GM20431 (cell line): Measurements from ENCODE around the gene SYT6.

Experiments used
- in situ Hi-C: fragments of 300-500 bp; cut with MseI, MboI; formaldehyde crosslinking; loops from one replicate; pipeline ENCODE4 v1.15.0; 2020; ENCODE audit warnings: low sequenced_read_pairs; ENCODE audit not compliant: unreplicated experiment

SYT6 gene

DNA sequence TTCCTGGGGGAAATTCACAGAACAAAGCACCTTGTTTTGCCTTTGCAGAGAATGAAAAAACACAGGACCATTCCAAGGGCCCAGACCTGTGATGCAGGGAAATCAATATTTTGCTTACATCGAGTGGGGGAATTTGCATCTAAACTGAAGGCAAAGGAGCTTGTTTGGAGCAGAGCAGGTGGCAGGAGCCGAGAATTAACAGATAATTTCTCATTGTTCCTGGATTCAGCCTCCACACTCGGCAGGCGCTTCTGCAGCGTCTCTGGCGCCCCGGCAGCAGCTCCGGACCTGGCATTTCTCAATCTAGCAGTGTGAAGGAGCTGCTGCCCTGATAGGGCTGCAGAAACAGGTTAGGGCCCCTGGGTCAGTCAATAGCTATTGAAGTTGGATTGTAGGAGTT, 2.0 kb upstream of the SYT6 start:
- in situ Hi-C loops, result no loop called here

GRCh38 chr1:114154963-114155322, 1.3 kb upstream of the SYT6 start:
- in situ Hi-C loops, result no loop called here

DNA sequence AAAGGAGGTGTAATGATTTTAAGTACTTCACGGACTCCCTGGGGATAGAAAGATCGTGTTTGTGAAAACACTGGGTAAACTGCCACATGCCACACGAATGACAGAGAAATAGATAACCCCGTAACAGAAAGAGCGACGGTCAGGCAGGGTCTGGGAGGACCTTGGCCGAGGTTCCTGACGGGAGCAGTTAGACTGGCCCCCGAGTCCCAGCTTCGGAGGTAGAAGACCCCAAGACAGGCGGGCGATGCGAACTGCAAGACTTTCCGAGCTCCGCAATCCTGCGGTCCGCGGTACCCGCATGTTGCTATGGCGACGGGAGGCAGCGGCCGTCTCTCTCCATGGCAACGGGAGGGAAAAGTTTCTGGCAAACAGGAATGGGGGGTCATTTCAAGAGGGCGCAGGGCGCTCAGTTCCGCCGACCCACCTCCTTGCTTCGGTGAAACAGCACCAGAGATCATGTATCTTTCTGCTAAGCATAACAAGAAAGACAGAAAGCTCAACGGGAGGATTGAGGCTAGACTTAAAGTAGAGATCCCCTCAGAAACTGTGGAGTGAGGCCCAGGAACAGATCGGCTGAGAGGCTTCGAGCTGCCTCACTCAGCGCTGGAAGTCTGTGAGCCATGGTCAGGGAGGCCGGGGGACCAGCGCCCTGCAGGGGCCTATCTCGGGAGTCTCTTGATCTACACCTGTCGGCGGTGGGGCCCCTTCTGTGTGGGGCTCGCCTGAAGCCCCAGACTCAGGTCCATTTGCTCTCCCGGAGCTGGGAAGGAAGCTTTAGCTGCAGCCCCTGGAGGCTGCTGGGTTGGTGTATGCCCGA, 685 bp upstream of the SYT6 start:
- in situ Hi-C loops, result no loop called here

GRCh38 chr1:114152508-114153260, 985 bp downstream of the SYT6 start:
- in situ Hi-C loops, result no loop called here

DNA sequence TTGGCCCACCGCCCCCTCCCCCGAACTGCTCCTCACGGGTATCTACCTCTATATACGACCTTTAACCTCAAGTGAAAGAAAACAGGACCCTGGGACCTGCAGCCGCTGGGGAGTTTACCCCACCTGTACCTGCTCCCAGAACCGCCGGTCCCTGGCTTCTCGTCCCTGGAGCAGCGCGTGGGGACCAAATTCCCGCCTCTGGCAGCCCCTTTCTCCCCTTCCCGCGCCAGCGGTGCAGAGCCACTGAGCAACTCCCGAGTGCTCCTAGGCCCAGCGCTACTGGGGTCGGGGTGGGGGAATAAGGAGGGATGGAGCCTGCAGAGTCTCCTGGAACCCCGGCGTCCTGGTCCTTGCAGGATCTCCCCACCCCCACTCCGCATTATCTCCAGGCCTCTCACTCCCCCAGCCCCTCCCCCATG, 1.6 kb downstream of the SYT6 start:
- in situ Hi-C loops, result no loop called here

DNA sequence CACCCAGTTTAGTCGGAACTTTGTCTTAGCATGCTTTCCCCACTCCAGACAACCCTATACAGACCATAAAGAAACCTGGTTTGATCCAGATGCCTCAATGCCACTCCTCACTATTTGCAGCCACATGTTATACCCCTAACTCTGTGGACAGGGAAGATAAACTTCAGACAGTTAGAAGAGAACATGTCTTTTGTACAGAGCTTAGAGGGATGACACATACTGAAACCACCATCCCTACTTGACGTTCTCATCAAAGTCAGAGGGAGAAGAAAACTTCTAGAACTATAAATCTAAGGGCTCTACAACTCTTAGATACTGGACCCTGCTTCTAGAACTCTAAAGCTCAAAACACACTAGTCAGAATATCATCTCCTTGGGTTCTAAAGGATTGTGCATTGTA, 3.7 kb downstream of the SYT6 start:
- in situ Hi-C loops, result no loop called here

DNA sequence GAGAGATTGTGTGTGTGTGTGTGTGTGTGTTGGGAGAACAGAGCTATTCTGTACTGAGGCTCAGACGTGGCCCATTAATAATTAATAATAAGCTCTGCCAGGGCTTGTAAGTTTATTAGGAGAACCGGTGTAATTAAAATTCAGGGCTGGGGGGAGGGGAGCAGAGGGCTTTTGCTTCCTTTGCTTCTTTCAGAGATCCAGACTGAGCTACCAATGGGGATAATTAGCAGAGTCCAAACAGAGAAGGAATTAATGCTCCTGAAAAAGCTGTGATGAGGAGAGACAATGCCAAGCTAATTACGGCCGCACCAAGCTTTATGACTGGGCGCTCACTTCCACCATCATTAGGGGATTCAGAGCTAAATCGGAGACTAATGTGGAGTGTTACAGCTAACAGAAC, 4.5 kb downstream of the SYT6 start:
- in situ Hi-C loops, result no loop called here

DNA sequence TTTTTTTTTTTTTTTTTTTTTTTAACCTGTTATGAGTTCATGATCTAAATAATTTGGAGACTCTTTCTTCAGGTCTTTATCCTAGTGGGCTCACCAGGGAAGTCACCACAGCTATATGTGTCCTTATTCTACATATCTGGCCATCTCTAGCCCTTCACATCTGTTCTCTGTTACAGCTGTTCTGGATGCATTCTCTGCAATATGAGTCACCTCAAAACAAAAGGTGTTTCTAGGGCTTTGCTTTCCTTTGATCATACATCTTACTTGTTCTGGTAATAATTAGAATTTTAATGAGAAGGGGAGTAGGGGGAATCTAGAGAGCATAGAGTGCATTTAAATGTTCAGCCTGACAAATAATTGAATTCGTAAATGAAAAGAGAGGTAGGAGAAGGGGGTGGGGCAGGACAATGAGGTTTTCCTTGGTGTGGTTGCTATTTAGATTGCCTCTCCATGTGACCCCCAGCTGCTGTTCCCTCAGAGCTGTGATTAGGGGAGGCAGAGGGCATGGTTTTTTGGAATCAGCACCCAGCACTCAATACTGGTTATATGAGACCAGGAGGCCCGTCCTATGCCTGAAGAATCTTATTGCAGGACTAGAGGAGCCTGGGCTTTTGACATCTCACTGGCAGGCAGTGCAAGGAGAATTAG, 8.0 kb downstream of the SYT6 start:
- in situ Hi-C loops, result no loop called here

DNA sequence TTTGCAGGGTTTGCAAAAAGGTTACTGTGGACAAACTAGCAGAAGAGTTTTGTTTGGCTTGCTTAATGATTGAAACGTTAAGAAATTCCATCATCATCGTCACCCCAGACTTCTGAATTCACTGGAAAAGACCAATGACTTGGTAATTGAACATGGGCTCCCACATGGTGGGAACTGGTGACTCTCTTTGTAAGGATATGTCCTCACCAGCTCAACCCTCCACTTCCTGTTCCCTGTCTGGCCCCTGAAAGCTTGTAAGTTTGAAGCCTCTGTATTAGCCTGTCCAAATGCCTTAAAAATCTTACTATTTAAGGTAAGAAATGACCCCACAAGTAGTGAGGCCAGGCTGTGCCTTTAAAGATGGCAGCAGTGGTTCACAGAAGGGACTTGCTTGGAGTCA, 9.7 kb downstream of the SYT6 start:
- in situ Hi-C loops, result no loop called here

DNA sequence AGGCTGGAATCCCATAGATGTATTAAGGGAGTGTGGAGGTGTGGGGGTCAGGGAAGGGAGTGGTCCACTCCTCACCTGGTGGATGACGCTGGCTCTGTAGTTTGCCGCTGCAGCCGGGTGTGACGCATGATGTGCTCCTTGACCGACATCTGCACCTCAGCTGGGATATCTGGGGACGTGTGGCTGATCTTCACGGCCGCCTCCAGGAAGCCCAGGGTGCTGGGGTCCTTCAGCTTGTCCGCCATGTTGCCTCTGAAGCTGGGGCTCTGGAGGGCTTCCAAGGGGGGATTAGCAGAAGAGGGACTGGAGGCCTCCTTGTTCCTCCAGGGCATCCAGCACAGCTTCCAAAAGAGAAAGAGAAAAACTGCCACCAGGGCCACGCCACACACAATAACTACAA, 14.1 kb downstream of the SYT6 start:
- in situ Hi-C loops, result no loop called here

DNA sequence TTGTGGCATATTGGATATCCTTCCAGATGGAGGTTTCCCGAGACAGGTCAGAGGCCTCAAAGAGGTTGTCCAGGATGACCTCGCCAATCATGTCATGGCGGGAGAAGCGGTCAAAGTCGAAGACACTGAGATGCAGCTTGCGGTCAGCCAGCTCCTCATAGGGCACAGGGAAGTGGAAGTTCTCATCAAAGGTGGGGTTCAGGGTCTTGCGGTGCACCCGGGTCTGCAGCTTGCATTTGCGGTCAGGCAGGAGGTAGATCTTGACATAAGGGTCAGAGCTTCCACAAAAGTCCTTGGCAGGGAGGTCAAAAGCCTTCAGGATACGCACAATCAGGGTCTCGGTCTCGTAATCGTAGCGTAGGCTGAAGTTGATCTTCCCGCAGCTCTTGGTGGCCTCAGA, 16.2 kb downstream of the SYT6 start:
- in situ Hi-C loops, result no loop called here

- in situ Hi-C loops, result no loop called here
These were observed 17.9 kb downstream of the SYT6 start for GRCh38 chr1:114135786-114136185.

DNA sequence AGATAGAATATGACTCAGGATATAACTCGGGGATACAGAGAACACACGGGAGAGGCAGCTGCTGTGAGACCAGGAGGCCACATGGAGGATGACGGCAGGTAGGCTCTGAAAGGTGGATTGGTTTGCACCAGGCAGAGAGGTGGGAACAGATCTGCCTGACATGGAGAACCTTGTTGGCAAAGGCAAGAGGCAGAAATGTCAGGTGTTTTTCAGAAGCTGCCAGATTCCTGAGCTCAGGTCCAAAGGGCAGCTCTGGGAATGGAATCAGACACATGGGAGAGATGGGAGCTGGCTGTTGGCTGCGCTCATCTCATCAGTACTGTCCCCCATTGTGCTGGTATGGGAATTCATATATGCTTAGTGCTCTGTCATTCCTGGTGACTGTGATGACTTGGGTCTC, 19.2 kb downstream of the SYT6 start:
- in situ Hi-C loops, result no loop called here

GRCh38 chr1:114133129-114133528, 20.5 kb downstream of the SYT6 start:
- in situ Hi-C loops, result no loop called here

DNA sequence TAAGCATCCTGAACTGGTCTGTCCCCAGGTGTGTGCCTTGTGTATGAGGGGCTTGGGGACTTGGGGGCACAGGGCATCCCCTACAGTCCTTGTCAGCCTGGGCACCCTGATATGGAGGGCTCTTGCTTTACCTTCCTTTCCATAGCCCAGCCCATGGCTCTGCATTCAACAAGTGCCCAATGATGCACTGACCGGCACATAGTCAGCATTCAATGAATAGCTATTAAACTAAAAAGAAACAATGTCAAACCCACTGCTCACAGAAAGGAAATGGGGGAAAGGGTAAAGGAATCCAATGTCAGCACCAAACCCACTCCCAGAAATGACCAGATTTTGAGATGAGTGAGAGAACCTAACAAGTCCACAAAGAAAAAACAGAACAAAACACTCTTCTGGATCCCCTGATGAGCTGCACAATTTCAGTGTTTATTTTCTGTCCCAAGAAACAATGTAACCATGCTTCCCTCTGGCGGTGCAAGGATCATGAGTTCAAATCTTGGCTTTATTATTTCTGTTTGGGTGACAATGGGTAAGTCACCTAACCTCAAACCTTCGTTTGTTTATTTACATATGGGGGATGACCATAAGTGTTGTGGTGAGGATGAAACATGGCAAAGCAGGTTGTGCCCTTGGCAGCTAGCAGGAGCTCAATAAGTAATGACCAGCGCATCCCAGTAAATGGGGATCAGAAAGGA, 22.0 kb downstream of the SYT6 start:
- in situ Hi-C loops, result no loop called here

DNA sequence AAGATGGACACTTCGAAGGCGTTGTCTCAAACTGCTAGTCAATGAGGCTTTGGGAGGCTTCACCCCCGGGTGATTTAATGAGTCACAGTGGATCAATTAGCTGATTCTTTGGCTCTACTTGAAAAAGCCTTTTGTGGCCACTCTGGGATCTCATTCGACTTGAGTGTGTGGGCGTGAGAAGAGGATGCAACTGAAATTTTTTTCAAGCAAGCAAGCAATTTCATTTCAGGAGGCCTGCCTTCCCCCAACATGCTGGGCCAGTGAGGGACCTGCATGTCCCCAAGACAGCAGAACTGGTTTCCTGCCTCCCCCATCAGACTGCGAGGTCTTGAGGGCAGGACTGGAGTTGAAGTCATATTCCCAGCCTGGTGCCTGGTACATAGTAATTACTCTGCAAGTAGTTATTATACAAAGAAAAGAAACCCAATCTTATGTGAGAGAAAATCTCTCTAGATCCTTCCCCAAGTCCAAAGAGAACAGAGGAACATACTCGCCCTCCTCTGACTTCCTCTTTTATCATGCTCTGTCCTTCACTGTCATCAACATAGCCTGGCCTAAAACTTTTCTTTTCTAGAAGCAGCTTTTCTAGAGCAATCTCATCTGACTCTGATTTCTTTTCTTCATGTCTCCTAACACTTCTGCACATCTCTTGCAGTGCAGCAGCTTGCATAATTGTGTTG, 22.7 kb downstream of the SYT6 start:
- in situ Hi-C loops, result no loop called here

DNA sequence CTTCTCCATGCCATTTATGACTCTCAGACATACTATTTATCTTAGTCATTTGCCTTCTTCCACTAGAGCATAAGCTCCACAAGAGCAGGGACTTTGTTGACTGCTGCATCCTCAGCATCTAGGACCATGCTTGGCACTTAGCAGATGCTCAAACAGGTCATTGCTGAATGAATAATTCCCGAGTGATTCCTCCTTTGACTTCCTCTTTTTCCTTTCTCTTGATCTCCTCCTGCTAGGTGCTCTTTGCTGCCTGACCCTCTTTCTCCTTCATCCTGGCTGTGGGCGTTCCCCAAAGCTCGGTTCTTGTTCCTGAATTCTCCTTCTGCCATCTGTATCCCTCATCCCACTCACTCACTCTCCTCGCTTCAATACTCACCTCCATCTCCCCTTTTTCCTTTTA, 23.5 kb downstream of the SYT6 start:
- in situ Hi-C loops, result no loop called here

DNA sequence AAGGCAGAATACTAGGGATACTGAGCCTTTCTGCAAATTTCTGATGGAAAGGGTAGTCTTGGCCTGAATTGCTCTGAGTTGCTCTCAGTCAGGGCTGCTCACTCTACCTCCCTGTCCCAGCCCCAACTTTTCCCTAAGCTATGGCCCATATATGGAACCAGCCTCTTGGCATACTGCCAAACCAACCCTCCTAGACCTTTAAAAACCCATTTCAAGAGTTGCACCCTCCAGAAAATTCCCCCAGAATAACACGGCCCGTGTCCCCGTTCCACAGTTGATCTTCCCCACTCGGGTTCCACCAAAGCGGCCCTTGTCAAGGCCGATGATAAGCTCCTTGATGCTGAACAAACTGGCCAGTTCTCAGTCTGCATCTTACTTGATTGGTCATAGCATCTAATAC, 25.4 kb downstream of the SYT6 start:
- in situ Hi-C loops, result no loop called here

DNA sequence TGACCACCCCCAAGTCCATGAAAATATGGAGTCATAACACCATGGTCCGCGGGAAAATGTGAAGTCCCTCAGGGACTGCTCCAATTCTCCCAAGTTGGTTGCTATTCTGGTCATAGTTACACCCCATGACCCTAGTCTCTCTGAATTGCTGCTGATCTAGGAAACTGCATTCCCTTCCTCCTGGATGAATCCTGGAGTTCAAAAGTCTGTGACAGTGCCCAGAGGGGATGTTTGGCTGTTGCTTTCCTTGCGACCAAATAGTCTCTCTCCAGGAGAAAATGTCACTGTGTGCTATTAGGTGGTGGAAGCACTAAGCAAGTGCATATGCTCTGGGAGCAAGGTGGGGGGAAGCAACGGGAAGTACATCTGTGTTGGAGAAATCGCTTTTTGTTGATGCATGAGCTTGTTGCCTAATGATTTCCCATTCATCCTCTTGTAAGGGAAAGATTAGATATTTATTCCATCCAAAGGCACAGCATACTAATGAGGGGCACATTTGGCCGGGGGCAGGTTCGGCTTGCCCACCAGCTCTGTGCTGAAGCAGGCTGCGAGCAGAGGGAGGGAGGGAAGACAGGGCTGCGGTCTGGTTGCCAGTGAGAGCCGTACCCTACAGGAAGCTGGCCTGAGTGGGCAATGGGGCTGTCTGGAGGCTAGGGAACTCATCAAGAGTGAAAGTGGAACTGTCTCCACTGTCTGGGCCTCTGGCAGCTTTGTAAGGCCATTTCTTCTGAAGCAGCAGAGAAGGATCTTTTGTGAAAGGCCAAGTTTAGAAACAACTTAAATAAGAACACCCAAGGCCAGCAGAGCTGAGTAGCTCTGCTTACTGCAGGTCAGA, 27.2 kb downstream of the SYT6 start:
- in situ Hi-C loops, result no loop called here
